ENCODE results near the gene RIIAD1. TPM values are rescaled to one million over a fixed set of nuclear protein-coding genes. Genes with fewer than 3 reads are reported as not detected.

Gene RIIAD1
- total RNA-seq, 1 experiment from 2014 or later: 0.12 TPM

GRCh38 chr1:151777317-151777716, 56.0 kb downstream of the RIIAD1 start:
- ChIA-PET POLR2A (no interaction called here), RAD21 (ENCODE audit: low non-redundant PET in 1 of 2, low total read pairs in 2 of 2, uncharacterized antibody in 2 of 2, unreplicated experiment in 2 of 2) (no interaction called here), CTCF (no interaction called here)
- no peak overlapping the region for H3K4me2 ChIP-seq (ENCODE audit: low read length)
- BruUV-seq (replicated peaks): no TSS peak
- no peak for TF ChIP-seq SRF (IDR thresholded peaks at IDR 0.05; ENCODE audit: low read depth)
- TF ChIP-seq MAX (IDR thresholded peaks at IDR 0.05): no peak
- no peak for DNase-seq (ENCODE audit: low read depth, low spot score)
- peaks cover 0 to 5% of the 10 kb centered on the region in 2 experiments; a peak in 1 of 4 replicates for H3K4me1 ChIP-seq (ENCODE audit: control insufficient read depth in 1 of 2, insufficient read depth in 2 of 2, low read length in 2 of 2)
- no peak overlapping the region for H2AFZ ChIP-seq (ENCODE audit: low read depth, low read length, poor library complexity, severe bottlenecking)
- no peaks in the 10 kb centered on the region for H3K9me2 ChIP-seq (ENCODE audit: insufficient read depth)
- no peaks in the 10 kb centered on the region for H3K79me2 ChIP-seq (ENCODE audit: insufficient read depth, low read length)
- H3K4me3 ChIP-seq (replicated peaks in 1 of 2; ENCODE audit: low read depth in 1 of 2, low read length in 2 of 2): no peak overlapping the region
- no peaks in the 10 kb centered on the region for H3K9me3 ChIP-seq (ENCODE audit: control insufficient read depth in 1 of 2, insufficient read depth in 1 of 2, low read depth in 1 of 2, low read length in 2 of 2)
- H4K20me1 ChIP-seq (ENCODE audit: insufficient read depth): no peaks in the 10 kb centered on the region
- no peak overlapping the region for H3K9ac ChIP-seq (ENCODE audit: low read length)
- peaks cover 0 to 3% of the 10 kb centered on the region in 2 experiments; a peak in 1 of 4 replicates for H3K36me3 ChIP-seq (ENCODE audit: control insufficient read depth in 1 of 2, insufficient read depth in 2 of 2, low read length in 2 of 2)
- no peaks in the 10 kb centered on the region for H3K27me3 ChIP-seq (ENCODE audit: insufficient read depth, low read length)
- H3K27ac ChIP-seq (ENCODE audit: low read depth, low read length): no peak overlapping the region
- no peak for ATAC-seq
- intact Hi-C loops (cut with micrococcal nuclease): no loop called here

Other genes starting within 250 kb of the RIIAD1 start
- 19.7 TPM for gene CGN, start 210.1 kb upstream of the RIIAD1 start, total RNA-seq (2021; ENCODE audit: unreplicated experiment)
- 12.3 TPM for gene TUFT1, start 181.2 kb upstream of the RIIAD1 start, total RNA-seq (2021; ENCODE audit: unreplicated experiment)
- gene SNX27, start 109.5 kb upstream of the RIIAD1 start, total RNA-seq (2021; ENCODE audit: unreplicated experiment): 42.2 TPM
- not detected for gene CELF3, start 4.7 kb upstream of the RIIAD1 start, total RNA-seq (2021; ENCODE audit: unreplicated experiment)
- gene MRPL9, start 42.0 kb downstream of the RIIAD1 start, total RNA-seq (2021; ENCODE audit: unreplicated experiment): 94.5 TPM
- gene TDRKH, start 69.0 kb downstream of the RIIAD1 start, total RNA-seq (2021; ENCODE audit: unreplicated experiment): 11.1 TPM
- not detected for gene LINGO4, start 83.9 kb downstream of the RIIAD1 start, total RNA-seq (2021; ENCODE audit: unreplicated experiment)
- gene RORC, start 110.3 kb downstream of the RIIAD1 start, total RNA-seq (2021; ENCODE audit: unreplicated experiment): 1.3 TPM
- 0.17 TPM for gene C2CD4D, start 118.3 kb downstream of the RIIAD1 start, total RNA-seq (2021; ENCODE audit: unreplicated experiment)
- not detected for gene THEM5, start 132.2 kb downstream of the RIIAD1 start, total RNA-seq (2021; ENCODE audit: unreplicated experiment)
- 17.0 TPM for gene THEM4, start 188.0 kb downstream of the RIIAD1 start, total RNA-seq (2021; ENCODE audit: unreplicated experiment)